GM19452 (cell line): ENCODE results near the gene VRTN.
"Not testable (repeated sequence)": the region's sequence is repeated elsewhere in the genome, so short reads cannot be mapped to it uniquely, and the experiment has no call there.

Experiments
- ATAC-seq: cut with Tn5 transposase; IDR thresholded peaks from one replicate; pipeline ENCODE4 v1.9.1; 2021; ENCODE audit not compliant: unreplicated experiment

The VRTN gene

DNA sequence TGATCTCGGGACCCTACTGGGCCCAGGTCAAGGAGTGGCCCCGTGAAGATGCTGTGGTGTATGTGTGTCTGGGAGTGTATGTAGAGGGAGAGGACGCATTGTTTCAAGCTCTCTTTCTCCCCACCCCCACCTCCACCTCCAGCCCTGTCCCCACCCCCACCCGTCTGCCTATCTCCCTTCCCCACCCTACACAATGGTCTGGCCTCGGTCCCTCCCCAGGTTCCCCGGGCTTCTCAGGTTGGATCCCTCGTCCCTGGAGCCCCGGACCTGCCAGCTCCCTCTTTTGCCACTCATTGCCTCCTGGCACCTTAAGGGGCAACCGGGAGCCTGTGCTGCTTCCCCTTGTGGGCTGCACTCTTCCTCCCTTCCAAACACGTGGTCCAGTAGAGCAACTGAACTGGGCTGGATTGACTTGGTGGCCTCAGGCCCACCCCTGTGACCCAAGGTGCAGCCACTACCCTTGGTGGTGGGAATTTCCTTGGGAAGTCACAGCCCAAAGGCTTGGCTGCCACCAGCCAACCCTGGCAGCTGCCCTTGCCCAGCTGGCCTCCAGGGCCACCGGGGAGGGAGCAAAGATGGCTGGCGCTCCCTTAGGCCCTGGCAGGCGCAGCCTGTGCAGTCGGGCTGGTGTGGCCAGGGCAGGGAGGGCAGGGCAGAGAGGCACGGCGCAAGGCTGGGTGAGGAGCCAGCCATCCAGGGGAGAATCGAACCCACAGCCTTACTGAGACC, 628 bp downstream of the VRTN start:
- no peak for ATAC-seq

DNA sequence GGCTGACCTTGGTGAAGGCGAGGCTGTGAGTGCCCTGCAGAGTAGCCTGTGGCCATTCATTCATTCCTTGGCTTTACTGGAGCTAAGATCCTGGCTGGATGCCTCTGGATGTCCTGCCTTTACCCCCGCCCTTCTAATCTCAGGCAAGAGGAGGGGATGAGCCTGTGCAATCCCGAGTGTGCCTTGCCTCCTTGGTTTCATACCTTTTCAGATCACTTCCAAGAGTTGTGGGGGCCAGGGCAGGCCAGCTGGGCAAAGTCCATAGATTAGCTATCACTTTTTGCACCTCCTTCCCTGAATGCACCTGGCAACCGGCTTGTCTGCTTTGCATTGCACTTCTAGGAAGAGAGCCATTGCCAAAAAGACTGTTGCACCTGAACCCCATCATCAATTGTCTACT, 1.5 kb downstream of the VRTN start:
- ATAC-seq: no peak

DNA sequence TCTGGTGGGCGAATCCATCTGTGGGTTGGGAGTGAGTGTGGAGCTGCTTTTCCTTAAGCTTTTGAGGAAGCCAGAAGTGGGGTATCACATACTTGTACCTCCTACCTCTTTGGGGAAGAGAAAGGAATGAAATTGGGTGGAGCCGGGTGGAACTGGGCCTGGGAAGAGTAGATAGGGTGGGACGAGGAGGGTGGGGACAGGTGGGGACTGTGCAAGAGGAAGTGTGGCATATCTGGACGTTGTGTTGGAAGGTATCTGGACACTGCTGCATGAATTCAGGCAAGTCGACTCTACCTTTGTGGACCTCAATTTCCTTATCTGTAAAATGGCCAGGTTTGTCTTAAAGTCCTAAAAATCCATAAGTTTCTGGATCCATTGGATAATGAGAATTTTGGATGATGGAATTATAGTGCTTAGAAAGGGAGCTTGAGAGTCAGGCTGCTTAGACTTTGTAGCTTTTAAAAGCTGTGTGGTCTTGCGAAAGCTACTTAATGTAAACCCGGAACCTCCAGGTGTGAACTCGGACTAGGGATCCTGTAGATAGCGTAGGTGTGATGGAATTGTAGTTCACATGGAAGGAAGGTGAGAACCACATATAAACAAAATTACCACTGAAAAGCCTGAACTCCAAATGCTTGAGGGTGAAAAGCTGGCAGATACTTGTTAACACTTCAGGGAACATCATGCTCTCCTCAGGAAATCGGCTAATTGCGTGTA, 2.1 kb downstream of the VRTN start:
- ATAC-seq: no peak

DNA sequence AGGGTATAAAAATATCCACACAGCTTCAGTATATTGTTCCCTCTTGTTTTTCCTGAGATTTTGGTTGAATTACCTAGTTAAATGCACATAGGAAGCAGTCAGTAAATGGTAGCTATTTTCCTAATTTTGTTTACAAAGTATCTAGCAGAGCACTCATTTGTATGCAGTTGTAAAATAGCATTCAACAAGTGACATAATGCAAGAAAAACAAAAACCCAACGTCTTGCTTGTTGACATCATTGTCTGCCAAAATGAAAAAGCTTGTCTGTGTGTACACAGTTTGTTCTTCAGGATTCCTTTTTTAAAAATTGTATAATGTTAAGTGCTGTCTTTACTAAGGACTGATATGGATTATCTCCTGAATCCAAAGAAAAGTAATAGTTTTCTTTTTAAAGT, 2.7 kb downstream of the VRTN start:
- no peak for ATAC-seq

DNA sequence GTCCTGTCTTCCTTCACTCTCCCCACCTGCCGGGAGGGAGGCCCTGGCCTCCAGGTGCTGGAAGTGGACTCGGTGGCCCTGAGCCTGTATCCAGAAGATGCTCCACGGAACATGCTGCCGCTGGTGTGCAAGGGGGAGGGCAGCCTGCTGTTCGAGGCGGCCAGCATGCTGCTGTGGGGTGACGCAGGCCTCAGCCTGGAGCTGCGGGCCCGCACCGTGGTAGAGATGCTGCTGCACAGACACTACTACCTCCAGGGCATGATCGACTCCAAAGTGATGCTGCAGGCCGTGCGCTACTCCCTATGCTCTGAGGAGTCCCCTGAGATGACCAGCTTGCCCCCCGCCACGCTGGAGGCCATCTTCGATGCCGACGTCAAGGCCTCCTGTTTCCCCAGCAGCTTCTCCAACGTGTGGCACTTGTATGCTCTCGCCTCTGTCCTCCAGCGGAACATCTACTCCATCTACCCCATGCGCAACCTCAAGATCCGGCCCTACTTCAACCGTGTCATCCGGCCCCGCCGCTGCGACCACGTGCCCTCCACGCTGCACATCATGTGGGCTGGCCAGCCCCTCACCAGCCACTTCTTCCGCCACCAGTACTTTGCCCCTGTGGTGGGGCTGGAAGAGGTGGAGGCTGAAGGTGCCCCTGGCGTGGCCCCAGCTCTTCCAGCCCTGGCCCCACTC, 8.8 kb downstream of the VRTN start:
- ATAC-seq: no peak

DNA sequence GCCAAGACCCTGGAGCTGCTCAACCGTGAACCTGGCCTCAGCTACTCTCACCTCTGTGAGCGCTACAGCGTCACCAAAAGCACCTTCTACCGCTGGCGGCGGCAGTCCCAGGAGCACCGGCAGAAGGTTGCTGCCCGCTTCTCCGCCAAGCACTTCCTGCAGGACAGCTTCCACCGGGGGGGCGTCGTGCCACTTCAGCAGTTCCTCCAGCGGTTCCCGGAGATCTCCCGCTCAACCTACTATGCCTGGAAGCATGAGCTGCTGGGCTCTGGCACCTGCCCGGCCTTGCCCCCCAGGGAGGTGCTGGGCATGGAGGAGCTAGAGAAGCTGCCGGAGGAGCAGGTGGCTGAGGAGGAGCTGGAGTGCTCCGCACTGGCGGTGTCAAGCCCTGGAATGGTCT, 9.3 kb downstream of the VRTN start:
- no peak for ATAC-seq

DNA sequence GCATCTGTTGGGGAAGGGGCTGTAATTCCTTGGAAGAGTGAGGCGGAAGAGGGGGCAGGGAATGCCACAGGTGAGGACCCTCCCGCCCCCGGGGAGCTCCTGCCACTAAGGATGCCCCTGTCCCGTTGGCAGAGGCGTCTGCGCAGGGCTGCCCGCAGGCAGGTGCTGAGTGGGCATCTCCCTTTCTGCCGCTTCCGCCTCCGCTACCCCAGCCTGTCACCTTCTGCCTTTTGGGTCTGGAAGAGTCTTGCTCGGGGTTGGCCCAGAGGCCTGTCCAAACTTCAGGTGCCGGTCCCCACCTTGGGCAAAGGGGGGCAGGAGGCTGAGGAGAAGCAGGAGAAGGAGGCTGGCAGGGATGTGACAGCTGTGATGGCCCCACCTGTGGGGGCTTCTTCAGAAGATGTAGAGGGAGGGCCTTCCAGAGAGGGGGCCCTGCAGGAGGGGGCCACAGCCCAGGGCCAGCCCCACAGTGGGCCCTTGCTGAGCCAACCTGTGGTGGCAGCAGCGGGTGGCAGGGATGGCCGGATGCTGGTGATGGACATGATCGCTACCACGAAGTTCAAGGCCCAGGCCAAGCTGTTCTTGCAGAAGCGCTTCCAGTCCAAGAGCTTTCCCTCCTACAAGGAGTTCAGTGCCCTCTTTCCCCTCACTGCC, 10.0 kb downstream of the VRTN start:
- ATAC-seq: no peak

DNA sequence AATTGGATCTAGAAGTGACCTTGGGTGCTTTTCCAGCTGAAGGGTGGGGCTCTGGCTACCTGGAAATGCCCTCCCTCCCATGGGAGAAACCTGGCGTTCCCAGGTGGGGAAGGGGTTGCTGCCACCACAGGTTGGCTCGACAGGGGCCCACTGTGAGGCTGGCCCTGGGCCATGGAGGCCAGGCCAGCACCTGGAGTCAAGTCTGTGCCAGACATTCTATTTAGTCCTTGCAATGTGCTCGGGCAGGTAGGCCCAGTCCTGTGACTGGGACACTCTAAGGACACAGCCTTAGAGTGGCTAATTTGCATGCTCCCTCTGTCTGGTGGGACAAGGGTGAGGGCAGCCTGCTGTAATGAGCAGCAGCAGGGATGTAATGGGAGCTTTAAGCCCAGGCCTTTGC, 11.9 kb downstream of the VRTN start:
- ATAC-seq: no peak

DNA sequence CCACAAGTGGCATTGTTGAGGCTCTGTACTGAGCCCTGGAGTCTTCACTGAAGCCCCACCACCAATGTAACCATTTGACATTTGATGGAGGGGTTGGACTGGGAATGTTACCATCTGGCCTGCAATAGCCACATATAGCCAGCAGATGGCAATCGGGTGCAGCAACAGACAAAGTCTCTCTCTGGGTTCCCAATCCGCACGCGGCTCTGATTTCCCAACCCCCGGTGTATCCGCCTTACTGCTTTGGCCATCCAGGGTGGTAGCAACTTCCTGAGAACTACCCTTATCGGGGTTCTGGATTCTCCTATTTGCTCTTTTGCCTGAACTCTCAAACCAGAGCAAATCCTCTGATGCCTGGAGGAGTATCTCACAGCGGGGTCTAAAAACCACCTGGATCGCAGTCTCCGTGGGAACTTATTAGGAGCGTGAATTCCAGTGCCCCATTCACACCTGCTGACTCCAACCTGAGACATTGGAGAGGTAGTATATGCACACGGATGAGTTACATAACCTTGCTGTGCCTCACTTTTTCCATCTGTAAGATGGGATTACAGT, 14.2 kb downstream of the VRTN start:
- ATAC-seq: no peak

DNA sequence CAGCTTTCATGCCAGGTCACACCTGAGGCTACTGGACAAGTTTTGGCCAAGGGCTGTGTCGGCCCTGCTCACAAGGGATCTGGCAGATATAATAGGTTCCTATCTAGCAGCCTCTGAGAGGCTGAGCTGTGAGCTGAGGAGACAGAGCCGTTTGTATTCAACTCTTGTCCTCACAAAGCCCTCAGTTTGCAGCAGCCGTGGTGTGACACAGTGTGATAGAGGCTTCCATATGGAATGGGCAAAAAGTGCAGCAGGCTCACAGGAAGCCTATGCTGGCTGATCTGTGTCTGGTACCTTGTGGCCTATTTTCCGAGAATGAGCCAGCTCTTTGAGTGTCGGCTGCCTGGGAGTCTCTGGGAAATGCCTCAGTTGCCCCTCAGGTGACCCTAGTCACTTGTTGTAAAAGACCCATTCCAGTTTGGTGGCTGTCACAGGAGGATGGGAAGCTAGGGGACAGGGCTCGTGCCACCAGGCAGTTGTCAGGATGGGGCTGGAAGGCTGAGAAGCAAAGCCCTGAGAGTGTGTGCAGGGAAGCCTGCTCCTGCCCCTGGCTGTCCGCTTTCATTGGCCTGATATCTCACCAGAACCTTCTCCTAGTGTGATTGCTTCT, 16.1 kb downstream of the VRTN start:
- no peak for ATAC-seq

DNA sequence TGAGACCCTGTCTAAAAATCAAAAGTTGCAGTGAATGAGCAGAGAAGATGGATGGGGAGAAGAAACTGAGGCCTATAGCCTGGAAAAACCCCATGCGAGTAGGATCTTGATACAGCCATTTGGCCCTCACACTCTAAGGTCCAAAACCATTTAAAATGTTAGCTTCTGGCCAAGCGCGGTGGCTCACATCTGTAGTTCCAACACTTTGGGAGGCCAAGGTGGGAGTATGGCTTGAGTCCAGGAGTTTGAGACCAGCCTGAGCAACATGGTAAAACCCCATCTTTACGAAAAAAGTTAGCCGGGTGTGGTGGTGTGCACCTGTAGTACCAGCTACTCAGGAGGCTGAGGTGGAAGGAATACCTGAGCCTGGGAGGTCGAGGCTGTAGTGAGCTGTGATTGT, 19.8 kb downstream of the VRTN start:
- ATAC-seq: no peak

DNA sequence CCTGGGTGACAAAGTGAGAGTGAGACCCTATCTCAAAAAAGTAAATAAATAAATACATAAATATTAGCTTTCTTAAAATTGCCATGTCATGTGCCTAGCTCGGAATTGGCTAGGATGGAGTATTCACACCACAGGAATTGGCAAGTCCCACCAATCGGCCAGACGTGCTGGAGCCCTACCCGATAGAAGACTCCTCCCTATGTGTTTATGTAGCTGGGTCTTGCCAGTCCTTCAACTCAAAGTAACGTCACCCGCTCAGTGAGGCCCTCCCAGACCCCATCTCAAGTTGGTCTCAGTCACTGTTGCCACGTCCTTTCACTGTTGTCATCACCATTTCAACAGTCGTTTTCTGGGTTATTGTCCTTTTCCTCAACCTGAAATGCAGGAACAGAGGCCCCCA, 20.2 kb downstream of the VRTN start:
- no peak for ATAC-seq

DNA sequence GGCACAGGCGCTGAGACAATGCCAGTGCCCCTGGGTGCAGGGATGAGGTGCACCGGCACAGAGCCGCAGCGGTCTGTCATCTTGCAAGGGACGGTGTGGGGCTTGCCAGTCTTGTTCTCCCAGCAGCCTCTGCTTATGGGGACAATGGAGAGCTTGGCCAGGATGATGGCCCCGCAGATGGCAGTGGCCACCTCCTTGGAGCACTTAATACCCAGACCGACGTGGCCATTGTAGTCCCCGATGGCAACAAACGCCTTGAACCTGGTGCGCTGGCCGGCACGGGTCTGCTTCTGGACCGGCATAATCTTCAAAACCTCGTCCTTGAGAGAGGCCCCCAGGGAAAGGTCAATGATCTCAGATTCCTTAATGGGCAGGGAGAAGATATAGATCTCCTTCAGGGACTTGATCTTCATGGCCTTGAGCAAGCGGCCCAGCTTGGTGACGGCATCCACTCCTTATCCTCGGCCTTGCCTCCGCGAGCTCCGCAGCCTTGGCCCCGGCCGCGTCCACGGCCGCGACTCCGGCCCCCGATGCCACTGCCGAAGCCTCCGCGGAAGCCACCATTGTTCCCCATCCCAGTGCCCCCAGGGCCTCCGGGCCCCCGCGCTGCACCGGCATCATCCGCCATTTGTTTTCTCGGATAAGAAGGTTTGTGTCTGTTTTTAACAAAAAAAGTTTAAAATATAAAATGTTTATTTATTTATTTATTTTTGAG, 29.9 kb downstream of the VRTN start:
- ATAC-seq: no peak

DNA sequence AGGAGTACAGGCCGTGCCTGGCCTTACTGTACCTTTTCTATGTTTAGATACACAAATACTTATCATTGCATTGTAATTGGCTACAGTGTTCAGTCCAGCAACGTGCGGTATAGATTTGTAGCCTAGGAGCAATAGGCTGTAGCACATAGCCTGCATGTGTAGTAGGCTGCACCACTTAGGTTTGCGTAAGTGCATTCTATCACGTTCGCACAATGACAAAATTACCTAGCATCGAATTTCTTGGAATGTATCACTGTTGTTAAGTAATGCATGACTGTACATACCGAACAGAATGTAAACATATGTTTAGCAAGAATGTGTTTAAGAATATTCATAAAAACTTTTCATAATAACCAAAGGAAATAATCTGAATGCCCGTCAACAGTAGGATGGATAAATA, 31.9 kb downstream of the VRTN start:
- no peak for ATAC-seq

DNA sequence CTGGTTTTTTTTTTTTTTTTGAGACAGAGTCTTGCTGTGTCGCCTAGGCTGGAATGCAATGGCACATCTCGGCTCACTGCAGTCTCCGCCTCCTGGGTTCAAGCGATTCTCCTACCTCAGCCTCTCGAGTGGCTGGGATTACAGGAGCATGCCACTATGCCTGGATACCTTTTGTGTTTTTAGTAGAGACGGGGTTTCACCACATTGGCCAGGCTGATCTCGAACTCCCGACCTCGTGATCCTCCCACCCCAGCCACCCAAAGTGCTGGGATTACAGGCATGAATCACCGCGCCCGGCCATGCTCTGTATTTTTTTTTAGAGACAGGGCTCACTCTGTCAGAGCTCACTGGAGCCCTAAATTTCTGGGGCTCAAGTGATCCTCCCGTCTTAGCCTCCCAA, 32.6 kb downstream of the VRTN start:
- ATAC-seq: no peak

DNA sequence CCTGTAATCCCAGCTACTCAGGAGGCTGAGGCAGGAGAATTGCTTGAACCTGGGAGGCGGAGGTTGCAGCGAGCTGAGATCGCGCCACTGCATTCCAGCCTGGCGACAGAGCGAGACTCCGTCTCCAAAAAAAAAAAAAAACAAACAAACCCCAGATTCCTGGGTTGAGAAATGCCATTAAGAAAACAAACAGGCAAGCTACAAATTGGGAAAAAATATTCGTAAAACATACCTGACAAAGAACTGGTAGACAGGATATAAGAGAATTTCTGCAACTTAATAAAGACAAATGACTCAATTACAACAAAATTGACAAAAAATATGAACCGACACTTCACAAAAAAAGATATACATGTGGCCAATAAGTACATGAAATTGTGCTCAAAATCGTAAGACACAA, 33.3 kb downstream of the VRTN start:
- not testable (repeated sequence) for ATAC-seq

DNA sequence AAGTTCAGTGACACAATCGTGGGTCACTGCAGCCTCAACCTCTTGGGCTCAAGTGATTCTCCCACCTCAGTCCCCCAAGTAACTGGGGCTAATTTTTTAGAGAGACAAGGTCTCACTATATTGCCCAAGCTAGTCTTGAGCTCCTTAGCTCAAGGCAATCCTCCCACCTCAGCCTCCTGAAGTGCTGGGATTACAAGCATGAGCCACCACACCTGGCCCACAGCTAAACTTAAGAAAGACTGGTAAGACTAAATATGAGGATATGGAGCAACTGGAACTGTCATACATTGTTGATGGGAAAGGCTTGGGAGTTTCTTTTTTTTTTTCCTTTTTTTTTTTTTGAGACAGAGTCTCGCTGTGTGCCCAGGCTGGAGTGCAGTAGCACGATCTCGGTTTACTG, 34.0 kb downstream of the VRTN start:
- no peak for ATAC-seq

DNA sequence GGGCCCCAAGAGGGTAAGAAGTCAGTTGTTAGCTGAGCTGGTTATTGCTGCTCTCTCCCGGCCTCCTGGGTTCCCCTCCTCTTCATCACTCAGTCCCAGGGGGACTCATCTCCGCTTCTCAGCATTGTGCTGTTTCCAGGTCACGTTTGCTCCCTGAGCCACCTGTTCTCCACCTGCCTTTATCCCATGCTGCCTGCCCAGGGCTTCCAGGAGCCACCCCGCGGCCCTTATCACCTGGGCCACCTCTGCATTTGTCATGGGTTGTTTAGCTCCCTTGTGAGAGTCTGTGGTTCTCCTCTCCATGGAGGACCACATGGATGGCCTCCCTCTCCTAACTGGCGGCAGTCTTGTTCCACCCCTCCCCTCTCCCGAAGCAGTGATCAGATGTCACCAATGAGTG, 41.7 kb downstream of the VRTN start:
- ATAC-seq: no peak

DNA sequence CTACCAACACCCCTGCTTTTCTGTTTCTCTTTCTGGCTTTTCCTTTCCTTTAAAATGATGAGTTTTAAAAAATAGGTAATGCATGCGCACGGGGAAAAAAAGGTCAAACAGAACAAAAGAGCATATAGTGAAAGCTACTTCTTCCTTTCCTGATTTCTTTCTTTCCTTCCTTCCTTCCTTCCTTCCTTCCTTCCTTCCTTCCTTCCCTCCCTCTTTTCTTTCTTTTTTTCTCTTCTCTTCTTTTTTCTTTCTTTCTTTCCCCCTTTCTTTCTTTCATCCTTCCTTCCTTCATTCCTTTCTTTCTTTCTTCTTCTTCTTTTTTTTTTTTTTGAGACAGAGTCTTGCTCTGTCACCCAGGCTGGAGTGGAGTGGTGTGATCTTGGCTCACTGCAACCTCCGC, 42.2 kb downstream of the VRTN start:
- not testable (repeated sequence) for ATAC-seq

DNA sequence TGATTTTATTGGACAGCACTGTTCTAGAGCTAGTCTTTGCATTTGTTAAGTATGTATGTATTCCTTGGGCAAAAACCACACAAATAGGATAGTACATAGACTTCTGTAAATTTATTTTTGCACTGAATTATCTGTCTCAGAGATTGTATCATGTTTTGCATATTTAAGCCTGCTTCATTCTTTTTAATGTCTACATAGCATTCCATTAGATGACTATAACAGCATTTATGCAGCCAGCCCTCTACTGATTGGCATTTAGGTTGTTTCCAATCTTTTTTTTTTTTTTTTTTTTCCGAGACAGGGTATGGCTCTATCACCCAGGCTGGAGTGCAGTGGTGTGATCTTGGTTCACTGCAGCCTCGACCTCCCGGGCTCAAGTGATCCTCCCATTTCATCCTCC, 43.2 kb downstream of the VRTN start:
- ATAC-seq: no peak
